ENCODE measurements around the gene CDH4.

The CDH4 gene

DNA sequence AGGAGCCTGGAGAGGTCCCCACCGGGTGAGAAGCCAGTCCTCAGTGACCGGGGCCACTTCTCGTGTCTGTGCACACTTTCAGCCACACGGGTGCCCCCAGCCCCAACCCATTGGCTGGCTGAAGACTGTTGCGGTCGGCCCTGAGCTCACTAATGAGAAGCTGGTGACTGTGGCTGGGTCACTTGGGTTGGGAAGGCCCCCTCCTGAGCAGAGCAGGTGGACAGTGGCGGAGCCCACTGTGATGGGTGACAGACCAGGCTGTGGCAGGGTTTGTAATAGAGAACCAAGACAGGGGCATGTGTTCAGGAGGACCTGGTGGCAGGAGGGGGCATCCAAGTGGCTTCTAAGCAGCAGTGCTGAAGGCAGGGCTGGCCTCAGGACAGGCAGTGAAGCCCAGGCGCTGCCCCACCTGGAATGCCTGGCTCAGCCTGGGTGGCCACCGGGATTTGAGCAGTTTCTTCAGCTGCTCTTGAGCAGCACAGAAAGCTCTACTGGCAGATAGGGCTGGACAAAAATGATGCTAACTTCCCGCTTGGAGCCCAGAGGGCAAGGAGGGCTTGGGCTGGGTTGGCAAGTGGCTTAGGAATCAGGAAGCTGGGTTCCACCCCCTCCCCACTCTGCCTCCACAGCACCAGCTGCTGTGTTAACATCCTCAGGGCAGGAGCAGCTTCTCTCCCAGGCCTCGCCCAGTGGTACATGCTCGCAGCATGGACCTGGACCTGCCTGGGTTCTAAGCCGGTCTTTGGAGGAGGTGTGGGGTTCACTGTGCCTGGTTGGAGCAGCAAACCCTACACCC, 256.4 kb downstream of the CDH4 start:
- DNase-seq = no peak
- no peak for TF ChIP-seq GATA1 (IDR thresholded peaks at IDR 0.05; ENCODE audit: low read depth, low read length)
- no peak for TF ChIP-seq POLR2A (IDR thresholded peaks at IDR 0.05; ENCODE audit: low read length)

DNA sequence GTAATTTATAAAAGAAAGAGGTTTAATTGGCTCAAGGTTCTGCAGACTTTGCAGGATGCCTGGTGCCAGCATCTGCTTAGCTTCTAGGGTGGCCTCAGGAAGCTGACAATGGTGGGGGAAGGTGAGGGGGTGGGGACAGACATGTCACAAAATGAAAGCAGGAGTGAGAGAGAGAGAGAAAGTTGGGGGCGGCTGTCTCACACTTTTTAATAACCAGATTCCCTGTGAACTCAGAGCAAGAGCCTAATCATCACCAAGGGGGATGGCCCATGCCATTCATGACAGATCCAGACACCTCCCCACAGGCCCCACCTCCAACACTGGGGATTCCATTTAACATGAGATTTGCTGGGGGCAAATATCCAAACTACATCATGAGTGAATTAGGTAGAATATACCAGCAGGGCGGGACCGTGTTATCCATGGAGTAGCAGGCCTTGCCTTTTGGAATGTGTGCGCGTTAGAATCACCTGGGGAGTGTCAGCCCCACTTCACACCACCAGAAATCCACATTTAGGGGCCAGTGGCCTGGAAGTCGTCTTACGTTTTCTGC, 258.8 kb downstream of the CDH4 start:
- DNase-seq = no peak
- TF ChIP-seq POLR2A (IDR thresholded peaks at IDR 0.05; ENCODE audit: low read length) (no peak), GATA1 (IDR thresholded peaks at IDR 0.05; ENCODE audit: low read depth, low read length) (no peak)

DNA sequence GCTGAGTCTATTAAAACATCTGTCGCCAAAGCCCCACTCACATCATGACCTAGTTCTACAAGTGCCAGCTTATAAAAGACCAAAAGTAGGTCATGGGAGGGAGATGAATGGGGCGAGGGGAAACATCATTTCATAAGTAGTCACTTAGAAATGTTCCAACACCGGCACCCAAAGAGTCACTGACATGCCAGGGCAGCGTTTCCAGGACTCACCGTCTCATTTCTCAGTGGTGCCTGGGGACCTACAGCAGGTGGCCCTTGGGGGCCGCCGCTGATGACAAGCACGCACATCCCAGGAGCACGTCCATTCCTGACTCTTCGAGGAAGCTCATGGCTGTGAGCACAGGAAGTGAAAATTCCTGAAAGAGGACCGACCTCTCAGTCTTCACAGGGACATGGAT, 260.4 kb downstream of the CDH4 start:
- TF ChIP-seq POLR2A (IDR thresholded peaks at IDR 0.05; ENCODE audit: low read length) (no peak), GATA1 (IDR thresholded peaks at IDR 0.05; ENCODE audit: low read depth, low read length) (no peak)
- no peak for DNase-seq

DNA sequence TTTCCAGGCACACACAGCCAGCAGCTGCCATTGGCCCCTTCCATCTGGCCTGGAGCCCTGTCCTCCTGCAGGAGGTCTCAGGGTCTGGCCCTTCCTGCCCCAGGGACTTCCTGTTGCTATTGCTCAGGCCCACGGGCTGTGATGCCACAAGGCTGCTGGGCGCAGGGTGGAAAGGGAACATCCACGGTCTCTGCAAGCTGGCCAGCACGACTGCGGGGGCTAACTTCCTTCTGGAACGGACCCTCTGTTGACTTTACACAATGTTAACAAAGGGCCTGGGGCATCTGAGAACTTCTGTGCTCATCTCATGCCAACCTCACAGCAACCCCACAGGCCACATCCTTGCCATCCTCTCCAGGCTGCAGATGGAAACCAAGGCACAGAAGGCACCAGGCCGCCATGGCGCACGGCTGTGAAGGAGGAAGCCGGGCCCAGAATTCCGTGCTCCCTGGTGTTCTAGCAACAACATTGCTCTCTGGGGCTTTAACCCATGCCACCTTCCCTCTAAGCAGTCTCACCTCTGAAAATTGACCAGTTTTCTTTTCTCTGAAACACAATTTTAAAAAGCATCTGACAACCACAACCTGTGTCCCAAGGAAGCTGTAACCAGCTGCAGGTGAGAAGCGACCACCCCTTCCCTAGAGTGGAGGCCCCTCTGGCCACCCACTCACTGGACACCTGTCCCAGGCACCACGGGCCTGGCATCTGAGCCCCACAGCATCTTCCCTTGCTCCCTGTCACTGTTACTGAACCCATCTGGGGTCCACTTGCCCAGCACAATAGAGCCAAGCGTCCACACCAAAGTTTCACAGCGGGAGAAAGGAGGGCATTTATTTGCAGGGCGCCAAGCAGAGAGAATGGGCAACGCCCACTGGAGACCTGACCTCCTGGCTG, 261.3 kb downstream of the CDH4 start:
- no peak for DNase-seq
- TF ChIP-seq GATA1 (IDR thresholded peaks at IDR 0.05; ENCODE audit: low read depth, low read length) (no peak), POLR2A (IDR thresholded peaks at IDR 0.05; ENCODE audit: low read length) (no peak)

DNA sequence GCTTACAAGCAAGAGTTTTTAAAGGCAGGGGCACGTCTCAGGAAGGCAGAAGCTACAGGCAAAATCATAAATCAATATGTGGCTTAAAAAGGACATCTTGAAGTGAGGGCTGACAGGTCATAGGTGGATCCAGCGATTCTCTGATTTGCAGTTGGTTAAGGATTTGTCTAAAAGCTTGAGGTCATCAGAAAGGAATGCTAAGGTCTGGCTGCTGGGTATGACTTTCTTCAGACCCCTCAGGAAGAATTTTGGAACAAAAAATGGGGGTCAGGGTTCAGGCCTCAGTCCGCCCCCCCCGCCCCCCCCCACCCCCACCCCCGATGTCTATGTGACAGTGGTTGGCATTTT, 261.9 kb downstream of the CDH4 start:
- no peak for TF ChIP-seq GATA1 (IDR thresholded peaks at IDR 0.05; ENCODE audit: low read depth, low read length)
- TF ChIP-seq POLR2A (IDR thresholded peaks at IDR 0.05; ENCODE audit: low read length) = no peak
- no peak for DNase-seq

- no peak for DNase-seq
- no peak for TF ChIP-seq GATA1 (IDR thresholded peaks at IDR 0.05; ENCODE audit: low read depth, low read length)
- TF ChIP-seq POLR2A (IDR thresholded peaks at IDR 0.05; ENCODE audit: low read length) = no peak
These were observed 262.3 kb downstream of the CDH4 start for GRCh38 chr20:61514396-61514795.

GRCh38 chr20:61514805-61515505, 262.9 kb downstream of the CDH4 start:
- TF ChIP-seq POLR2A (IDR thresholded peaks at IDR 0.05; ENCODE audit: low read length) (no peak), GATA1 (IDR thresholded peaks at IDR 0.05; ENCODE audit: low read depth, low read length) (no peak)
- no peak for DNase-seq

GRCh38 chr20:61515922-61516321, 263.9 kb downstream of the CDH4 start:
- no peak for DNase-seq
- TF ChIP-seq GATA1 (IDR thresholded peaks at IDR 0.05; ENCODE audit: low read depth, low read length) (no peak), POLR2A (IDR thresholded peaks at IDR 0.05; ENCODE audit: low read length) (no peak)

DNA sequence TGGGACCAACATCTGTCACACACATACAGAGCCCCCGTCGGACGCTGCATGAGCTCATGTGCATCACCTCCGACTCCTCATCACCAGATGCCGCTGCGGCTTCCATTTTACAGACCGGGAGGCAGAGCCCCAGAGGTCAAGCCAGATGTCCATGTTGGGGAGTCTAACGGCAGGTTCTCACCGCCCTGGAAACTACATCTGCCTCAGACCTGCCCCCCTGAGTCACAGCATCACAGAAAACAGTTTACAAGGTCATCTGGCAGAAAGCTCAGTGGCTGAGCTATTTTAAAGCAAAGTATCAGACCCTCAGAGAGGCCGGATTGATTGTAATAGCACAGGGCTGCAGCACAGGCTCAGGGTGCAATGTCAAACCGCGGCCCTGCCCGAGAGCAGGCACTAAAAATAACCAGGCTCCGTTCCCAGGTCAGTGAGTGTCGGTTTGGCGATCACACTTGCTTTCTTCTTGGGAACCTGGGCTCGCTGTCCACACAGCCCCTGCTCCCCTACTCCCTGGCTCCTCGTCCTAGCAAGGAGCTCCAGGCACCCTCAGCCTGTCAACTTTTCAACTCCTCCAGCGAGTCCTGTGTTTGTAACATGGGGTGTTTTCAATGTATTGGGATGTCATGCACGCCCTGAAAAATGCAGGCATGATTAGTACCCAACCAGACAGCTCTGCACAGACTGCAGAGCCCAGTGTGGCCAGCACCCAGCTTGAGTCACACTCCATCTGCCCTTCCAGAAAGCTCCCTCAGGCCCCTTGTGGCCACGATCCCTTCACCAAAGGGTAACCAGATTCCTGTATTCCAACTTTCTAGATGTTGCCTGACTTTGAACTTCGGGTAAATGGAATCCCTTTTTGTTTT, 264.5 kb downstream of the CDH4 start:
- no peak for DNase-seq
- no peak for TF ChIP-seq GATA1 (IDR thresholded peaks at IDR 0.05; ENCODE audit: low read depth, low read length)
- no peak for TF ChIP-seq POLR2A (IDR thresholded peaks at IDR 0.05; ENCODE audit: low read length)

- DNase-seq = no peak
- TF ChIP-seq GATA1 (IDR thresholded peaks at IDR 0.05; ENCODE audit: low read depth, low read length) = no peak
- no peak for TF ChIP-seq POLR2A (IDR thresholded peaks at IDR 0.05; ENCODE audit: low read length)
These were observed 265.4 kb downstream of the CDH4 start for GRCh38 chr20:61517419-61517818.

DNA sequence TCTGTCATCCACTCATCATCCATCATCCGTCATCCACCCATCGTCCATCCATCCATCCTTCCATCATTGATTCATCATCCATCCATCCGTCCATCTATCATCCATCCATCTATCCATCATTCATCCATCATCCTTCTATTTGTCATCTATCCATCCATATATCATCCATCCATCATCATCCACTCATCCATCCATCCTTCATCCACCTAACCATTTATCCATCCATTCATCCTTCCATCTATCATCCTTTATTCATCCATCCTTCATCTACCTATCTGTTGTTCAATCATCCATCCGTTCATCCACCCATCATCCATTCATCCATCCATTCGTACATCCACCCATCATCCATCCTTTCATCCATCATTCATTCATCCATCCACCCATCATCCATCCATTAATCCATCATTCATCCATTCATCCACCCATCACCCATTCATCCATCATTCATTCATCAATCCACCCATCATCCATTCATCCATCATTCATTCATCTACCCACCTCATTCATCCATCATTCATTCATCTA, 266.4 kb downstream of the CDH4 start:
- no peak for TF ChIP-seq GATA1 (IDR thresholded peaks at IDR 0.05; ENCODE audit: low read depth, low read length)
- no peak for TF ChIP-seq POLR2A (IDR thresholded peaks at IDR 0.05; ENCODE audit: low read length)
- DNase-seq = no peak

DNA sequence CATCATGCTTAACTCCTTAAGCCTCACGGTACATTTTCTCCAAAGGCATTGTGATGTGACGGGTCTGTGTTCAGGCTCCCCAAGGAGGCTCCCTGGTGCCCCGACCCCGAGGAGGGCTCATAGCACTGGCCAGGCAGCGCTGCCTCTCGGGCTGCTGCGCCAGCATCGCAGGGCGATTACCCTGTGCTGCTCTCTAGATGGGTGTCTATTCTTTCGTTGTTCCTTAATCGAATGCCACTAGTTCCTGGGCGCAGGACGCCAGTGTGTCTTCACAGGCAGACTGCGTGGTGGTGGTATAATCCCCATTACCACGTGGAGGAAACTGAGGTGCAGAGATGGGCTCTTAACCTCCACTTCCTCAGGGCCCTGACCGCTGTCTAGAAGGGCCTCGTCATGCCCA, 267.4 kb downstream of the CDH4 start:
- no peak for TF ChIP-seq GATA1 (IDR thresholded peaks at IDR 0.05; ENCODE audit: low read depth, low read length)
- TF ChIP-seq POLR2A (IDR thresholded peaks at IDR 0.05; ENCODE audit: low read length) = no peak
- DNase-seq = no peak
